H9 (cell line): ENCODE data around the gene PON1. TPM values are rescaled to one million over a fixed set of nuclear protein-coding genes. Genes with fewer than 3 reads are reported as not detected.

Source experiments
- DNase-seq: peaks from one replicate; pipeline ENCODE4 v3.0.0-alpha.2; 2017
- H2AFZ ChIP-seq: one replicate; pipeline ENCODE4 v1.6.1; 2013; ENCODE audit warnings: mild to moderate bottlenecking, low read length, control low read depth, moderate library complexity
- H2AK5ac ChIP-seq: 2 replicates; pipeline ENCODE4 v1.6.1; 2013; ENCODE audit warnings: low read length, control low read depth, mixed read lengths; ENCODE audit not compliant: insufficient read length
- H2BK120ac ChIP-seq: one replicate; pipeline ENCODE4 v1.6.1; 2013; ENCODE audit warnings: low read depth, mild to moderate bottlenecking, low read length, control low read depth, inconsistent platforms; ENCODE audit not compliant: poor library complexity, severe bottlenecking
- H2BK12ac ChIP-seq: 2 replicates; pipeline ENCODE4 v1.6.1; 2013; ENCODE audit warnings: low read length, control low read depth, mixed read lengths, low read depth; ENCODE audit not compliant: insufficient read length
- H2BK15ac ChIP-seq: 2 replicates; pipeline ENCODE4 v1.6.1; 2013; ENCODE audit warnings: low read depth, low read length, control low read depth
- H2BK20ac ChIP-seq: one replicate; pipeline ENCODE4 v1.6.1; 2013; ENCODE audit warnings: low read depth, mild to moderate bottlenecking, low read length, control low read depth, inconsistent platforms; ENCODE audit not compliant: poor library complexity, severe bottlenecking
- H2BK5ac ChIP-seq: 2 replicates; pipeline ENCODE4 v1.6.1; 2013; ENCODE audit warnings: low read length, control low read depth, mixed read lengths; ENCODE audit not compliant: insufficient read length
- H3K14ac ChIP-seq: 2 replicates; pipeline ENCODE4 v1.6.1; 2013; ENCODE audit warnings: low read length, control low read depth; ENCODE audit not compliant: insufficient read depth
- H3K18ac ChIP-seq: 2 replicates; pipeline ENCODE4 v1.6.1; 2013; ENCODE audit warnings: low read depth, mild to moderate bottlenecking, mixed read lengths, low read length, control low read depth; ENCODE audit not compliant: insufficient read length
- H3K23ac ChIP-seq: 2 replicates; pipeline ENCODE4 v1.6.1; 2013; ENCODE audit warnings: low read length, control low read depth, mixed read lengths, low read depth; ENCODE audit not compliant: insufficient read length
- H3K23me2 ChIP-seq: 2 replicates; pipeline ENCODE4 v1.6.1; 2013; ENCODE audit warnings: low read depth, mild to moderate bottlenecking, mixed read lengths, low read length, control low read depth; ENCODE audit not compliant: insufficient read length, poor library complexity, severe bottlenecking
- H3K27ac ChIP-seq: 2 replicates; pipeline ENCODE4 v1.5.1; 2013; ENCODE audit warnings: low read length, control low read depth, mixed read lengths, low read depth; ENCODE audit not compliant: insufficient read length
- H3K27me3 ChIP-seq: 2 replicates; pipeline ENCODE4 v1.6.1; 2013; ENCODE audit warnings: low read length, control low read depth, inconsistent platforms; ENCODE audit not compliant: insufficient read depth
- H3K4ac ChIP-seq: 2 replicates; pipeline ENCODE4 v1.6.1; 2013; ENCODE audit warnings: low read depth, mild to moderate bottlenecking, control low read depth, inconsistent platforms, low read length, moderate library complexity
- H3K4me1 ChIP-seq: 2 replicates; pipeline ENCODE4 v1.6.1; 2013; ENCODE audit warnings: low read length, control low read depth, inconsistent platforms; ENCODE audit not compliant: insufficient read depth
- H3K4me2 ChIP-seq: 2 replicates; pipeline ENCODE4 v1.6.1; 2013; ENCODE audit warnings: low read length, control low read depth, mixed read lengths; ENCODE audit not compliant: insufficient read length, insufficient read depth
- H3K56ac ChIP-seq: 2 replicates; pipeline ENCODE4 v1.6.1; 2013; ENCODE audit warnings: low read depth, mild to moderate bottlenecking, mixed read lengths, low read length, control low read depth; ENCODE audit not compliant: insufficient read length
- H3K79me1 ChIP-seq: 2 replicates; pipeline ENCODE4 v1.6.1; 2013; ENCODE audit warnings: low read depth, mild to moderate bottlenecking, moderate library complexity, low read length, control low read depth, inconsistent platforms; ENCODE audit not compliant: insufficient read depth, poor library complexity, severe bottlenecking
- H3K79me2 ChIP-seq: 2 replicates; pipeline ENCODE4 v1.6.1; 2013; ENCODE audit warnings: low read length, control low read depth, inconsistent platforms; ENCODE audit not compliant: insufficient read depth
- H3K9ac ChIP-seq: 2 replicates; pipeline ENCODE4 v1.6.1; 2013; ENCODE audit warnings: low read length, control low read depth, mixed read lengths; ENCODE audit not compliant: insufficient read length; ENCODE audit errors: extremely low read depth
- H3K9me3 ChIP-seq: one replicate; pipeline ENCODE4 v1.6.1; 2013; ENCODE audit warnings: low read depth, low read length, inconsistent platforms; ENCODE audit not compliant: control insufficient read depth
- H3T11ph ChIP-seq: one replicate; pipeline ENCODE4 v1.6.1; 2013; ENCODE audit warnings: mild to moderate bottlenecking, low read length, control low read depth, inconsistent platforms
- H4K20me1 ChIP-seq: one replicate; pipeline ENCODE4 v1.6.1; 2013; ENCODE audit not compliant: control insufficient read depth, insufficient read length, insufficient read depth
- H4K5ac ChIP-seq: 2 replicates; pipeline ENCODE4 v1.6.1; 2013; ENCODE audit warnings: low read depth, mild to moderate bottlenecking, mixed read lengths, low read length, control low read depth; ENCODE audit not compliant: insufficient read length
- H4K8ac ChIP-seq: replicated peaks from 2 replicates; pipeline ENCODE4 v1.6.1; 2013; ENCODE audit warnings: low read length, control low read depth, mixed read lengths, low read depth; ENCODE audit not compliant: insufficient read length
- H4K91ac ChIP-seq: 2 replicates; pipeline ENCODE4 v1.6.1; 2013; ENCODE audit warnings: low read depth, mild to moderate bottlenecking, moderate library complexity, mixed read lengths, low read length, control low read depth; ENCODE audit not compliant: insufficient read length
- H3K27ac Mint-ChIP-seq, 3 experiments: 2 replicates in 2 of 3; 3 replicates in 1 of 3; pipeline ENCODE4 v1.8.0; 2020 to 2021; ENCODE audit warnings: mixed read lengths in 3 of 3, mild to moderate bottlenecking in 1 of 3, moderate library complexity in 1 of 3
- H3K27me3 Mint-ChIP-seq: 2 replicates; pipeline ENCODE4 v1.8.0; 2021; ENCODE audit warnings: low read depth, mild to moderate bottlenecking, moderate library complexity, mixed read lengths
- H3K36me3 Mint-ChIP-seq, 3 experiments: 2 replicates in 2 of 3; 3 replicates in 1 of 3; pipeline ENCODE4 v1.8.0; 2020 to 2021; ENCODE audit warnings: low read depth in 3 of 3, mixed read lengths in 3 of 3; ENCODE audit not compliant: insufficient read depth in 1 of 3
- H3K4me1 Mint-ChIP-seq, 2 experiments: 2 replicates each; pipeline ENCODE4 v1.8.0; 2020; ENCODE audit warnings: mixed read lengths in 2 of 2
- H3K4me3 Mint-ChIP-seq, 2 experiments: 2 replicates in 1 of 2; 3 replicates in 1 of 2; pipeline ENCODE4 v1.8.0; 2020 to 2021; ENCODE audit warnings: mild to moderate bottlenecking in 2 of 2, mixed read lengths in 2 of 2, moderate library complexity in 1 of 2
- H3K9me3 Mint-ChIP-seq, 2 experiments: 2 replicates in 1 of 2; 3 replicates in 1 of 2; pipeline ENCODE4 v1.8.0; 2020; ENCODE audit warnings: mild to moderate bottlenecking in 2 of 2, mixed read lengths in 2 of 2, moderate library complexity in 1 of 2
- CTCF ChIP-seq: fragments of 200-600 bp; sonication (generic); conservative IDR thresholded peaks from 3 replicates; pipeline ENCODE4 v1.8.0; 2021; ENCODE audit warnings: antibody characterized with exemption, mild to moderate bottlenecking
- WGBS: extraction: QIAGEN DNeasy Blood & Tissue Kit; methylation state at CpG from one replicate; pipeline ENCODE4 v1.1.7; 2013; ENCODE audit warnings: missing lambda C conversion rate, low lambda C conversion rate, mixed read lengths; ENCODE audit not compliant: insufficient read length; ENCODE audit errors: extremely low coverage; 5-methylcytosine and 5-hydroxymethylcytosine counted together
- total RNA-seq: library from RNA; stranded (reverse); gene quantifications from 2 replicates; pipeline ENCODE4 v1.2.1, GENCODE V29; 2021

The PON1 gene
- total RNA-seq, 1 experiment from 2014 or later, result 0.90 TPM

GRCh38 chr7:95318501-95319100 lies 5.7 kb downstream of the PON1 start:
- H2AK5ac ChIP-seq, result no peak overlapping the region
- Mint-ChIP-seq H3K4me3 (no peak overlapping the region), H3K4me1 (peaks cover 2 to 10% of the 10 kb centered on the region in 2 experiments; a peak in 3 of 4 replicates), H3K36me3 (no peaks in the 10 kb centered on the region), H3K9me3 (no peaks in the 10 kb centered on the region), H3K27ac (no peak overlapping the region), H3K27me3 (peaks cover 2% of the 10 kb centered on the region)
- no peak overlapping the region for H3K14ac ChIP-seq
- no peak overlapping the region for H3T11ph ChIP-seq
- H3K18ac ChIP-seq, result no peak overlapping the region
- H4K5ac ChIP-seq, result no peak overlapping the region
- H3K27ac ChIP-seq, result no peak overlapping the region
- no peak overlapping the region for H3K4me2 ChIP-seq
- H3K23ac ChIP-seq, result no peak overlapping the region
- WGBS, result no CpG with 5 or more reads among the region's 8 CpGs
- no peaks in the 10 kb centered on the region for H3K79me1 ChIP-seq
- no peak overlapping the region for H4K91ac ChIP-seq
- no peaks in the 10 kb centered on the region for H4K20me1 ChIP-seq
- no peak overlapping the region for H3K9ac ChIP-seq
- no peaks in the 10 kb centered on the region for H3K9me3 ChIP-seq
- H2BK12ac ChIP-seq, result no peak overlapping the region
- no peak overlapping the region for H2BK120ac ChIP-seq
- H3K79me2 ChIP-seq, result no peaks in the 10 kb centered on the region
- TF ChIP-seq CTCF, result no peak
- H3K27me3 ChIP-seq, result no peaks in the 10 kb centered on the region
- H2BK15ac ChIP-seq, result no peak overlapping the region
- H3K23me2 ChIP-seq, result no peaks in the 10 kb centered on the region
- H3K4me1 ChIP-seq, result no peaks in the 10 kb centered on the region
- no peak overlapping the region for H4K8ac ChIP-seq
- H2BK20ac ChIP-seq, result no peak overlapping the region
- DNase-seq, result no peak
- H3K4ac ChIP-seq, result no peak overlapping the region
- no peak overlapping the region for H3K56ac ChIP-seq
- H2AFZ ChIP-seq, result no peak overlapping the region
- H2BK5ac ChIP-seq, result no peak overlapping the region
